Activated CD4-positive, alpha-beta memory T cell treated with anti-CD3 and anti-CD28 coated beads for 36 hours (primary cell): ENCODE results near the gene TMUB1. TPM values are rescaled to one million over a fixed set of nuclear protein-coding genes. Genes with fewer than 3 reads are reported as not detected.

Experiments
- CTCF ChIA-PET: fragments of 350-600 bp; sonication (Branson Sonifier 250); formaldehyde crosslinking; loops from one replicate; lab custom pipeline; 2021; ENCODE audit warnings: antibody characterized with exemption, inconsistent platforms; lab: Charles Lee
- POLR2A ChIA-PET: fragments of 350-600 bp; sonication (Branson Sonifier 250); formaldehyde crosslinking; loops from one replicate; lab custom pipeline; 2021; ENCODE audit warnings: antibody characterized with exemption; lab: Charles Lee
- DNase-seq: peaks from one replicate; pipeline ENCODE4 v3.0.0-alpha.2; 2020
- H3K27ac Mint-ChIP-seq: one replicate; pipeline ENCODE4 v1.8.0; 2021; ENCODE audit warnings: mixed read lengths
- H3K27me3 Mint-ChIP-seq: one replicate; pipeline ENCODE4 v1.8.0; 2021; ENCODE audit warnings: mixed read lengths
- H3K36me3 Mint-ChIP-seq: one replicate; pipeline ENCODE4 v1.8.0; 2021; ENCODE audit warnings: mixed read lengths
- H3K4me1 Mint-ChIP-seq: one replicate; pipeline ENCODE4 v1.8.0; 2021; ENCODE audit warnings: low read depth, mixed read lengths
- H3K4me3 Mint-ChIP-seq: one replicate; pipeline ENCODE4 v1.8.0; 2021; ENCODE audit warnings: mild to moderate bottlenecking, mixed read lengths
- H3K9me3 Mint-ChIP-seq: one replicate; pipeline ENCODE4 v1.8.0; 2021; ENCODE audit warnings: mixed read lengths
- intact Hi-C: fragments of 100-400 bp; cut with micrococcal nuclease; formaldehyde crosslinking; loops from one replicate; pipeline ENCODE4 v1.15.1; 2023
- total RNA-seq, 2 experiments: library from RNA; stranded (reverse); gene quantifications; one replicate each; pipeline ENCODE4 v1.2.3, GENCODE V29; 2021

Gene TMUB1
- total RNA-seq, 2 experiments from 2014 or later: 53.8 to 60.9 TPM

GRCh38 chr7:151110941-151111645 is 27.8 kb upstream of the TMUB1 start:
- H3K27ac Mint-ChIP-seq: no peak overlapping the region
- ChIA-PET POLR2A (no interaction called here), CTCF (interaction anchor here (0.5 to 7.7 kb wide), 32 partner anchors 9 to 222 kb away, joined by 3 to 44 read pairs (median 4); partner anchors contain the start of genes ABCB8, AGAP3, FASTK and TMUB1)
- peaks cover 5% of the 10 kb centered on the region for H3K27me3 Mint-ChIP-seq
- intact Hi-C loops: loop anchor here (1.0 to 5.0 kb wide), 4 partner anchors 20 to 214 kb away; partner anchors contain the start of gene ABCB8
- H3K4me3 Mint-ChIP-seq: no peak overlapping the region
- no peaks in the 10 kb centered on the region for H3K9me3 Mint-ChIP-seq
- peak; percentile 83 for DNase-seq
- peaks cover 4% of the 10 kb centered on the region for H3K4me1 Mint-ChIP-seq
- H3K36me3 Mint-ChIP-seq: no peaks in the 10 kb centered on the region

DNA sequence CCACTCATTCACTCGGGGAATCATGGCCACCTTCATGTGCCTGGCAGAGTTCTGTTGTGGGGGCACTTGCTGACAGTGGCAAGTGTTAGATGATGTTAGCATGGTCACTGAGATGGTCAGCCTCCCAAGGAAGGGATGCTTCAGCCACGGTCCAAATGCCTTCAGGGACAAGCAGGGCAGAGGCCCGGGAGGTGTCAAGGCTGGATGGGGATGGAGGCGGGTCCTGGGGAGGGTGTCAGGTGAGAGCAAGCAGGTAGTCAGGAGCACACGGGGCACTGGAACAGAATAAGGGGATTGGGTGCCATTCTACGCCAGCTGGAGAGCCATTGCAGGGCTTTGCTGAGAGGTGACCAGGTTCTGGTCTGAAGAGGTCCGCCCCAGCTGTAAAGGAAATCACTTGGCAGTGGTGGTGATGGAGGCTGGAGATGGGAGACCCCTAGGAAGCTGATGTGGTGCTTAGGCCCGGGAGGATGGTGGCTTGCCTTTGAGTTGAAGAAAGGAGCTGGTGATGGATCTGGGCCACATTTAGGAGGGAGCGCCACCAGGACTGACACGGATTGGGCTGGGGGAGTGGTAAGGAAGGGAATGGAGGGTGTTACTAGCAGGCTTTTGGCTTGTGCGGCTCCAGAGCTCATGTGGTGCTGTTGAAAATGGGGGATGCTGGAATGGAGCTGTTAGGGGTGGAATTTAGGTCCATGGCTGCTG is 27.1 kb upstream of the TMUB1 start:
- peaks cover 5% of the 10 kb centered on the region for H3K27me3 Mint-ChIP-seq
- ChIA-PET CTCF (interaction anchor here (0.5 to 7.7 kb wide), 28 partner anchors 9 to 505 kb away, joined by 3 to 44 read pairs (median 6); partner anchors contain the start of genes ABCB8, AGAP3, FASTK and TMUB1), POLR2A (no interaction called here)
- no peaks in the 10 kb centered on the region for H3K36me3 Mint-ChIP-seq
- intact Hi-C loops: loop anchor here (2.0 to 5.0 kb wide), 3 partner anchors 82 to 213 kb away; partner anchors contain the start of gene ABCB8
- H3K27ac Mint-ChIP-seq: no peak overlapping the region
- H3K9me3 Mint-ChIP-seq: no peaks in the 10 kb centered on the region
- no peaks in the 10 kb centered on the region for H3K4me1 Mint-ChIP-seq
- H3K4me3 Mint-ChIP-seq: no peak overlapping the region
- DNase-seq: no peak

GRCh38 chr7:151109094-151110048 is 26.1 kb upstream of the TMUB1 start:
- ChIA-PET POLR2A (no interaction called here), CTCF (interaction anchor here (0.8 to 7.7 kb wide), 14 partner anchors 14 to 211 kb away, joined by 3 to 44 read pairs (median 9); partner anchors contain the start of genes ABCB8, AGAP3, FASTK and TMUB1)
- Mint-ChIP-seq H3K36me3 (no peaks in the 10 kb centered on the region), H3K9me3 (no peaks in the 10 kb centered on the region), H3K4me3 (no peak overlapping the region), H3K27me3 (peaks cover 5% of the 10 kb centered on the region), H3K4me1 (no peaks in the 10 kb centered on the region), H3K27ac (no peak overlapping the region)
- intact Hi-C loops: loop anchor here (2.0 to 5.0 kb wide), 3 partner anchors 81 to 212 kb away; partner anchors contain the start of gene ABCB8
- no peak for DNase-seq

- no peak overlapping the region for H3K4me3 Mint-ChIP-seq
- H3K27me3 Mint-ChIP-seq: peaks cover 1% of the 10 kb centered on the region
- H3K9me3 Mint-ChIP-seq: no peaks in the 10 kb centered on the region
- no peaks in the 10 kb centered on the region for H3K4me1 Mint-ChIP-seq
- intact Hi-C loops: no loop called here
- no peaks in the 10 kb centered on the region for H3K36me3 Mint-ChIP-seq
- DNase-seq: no peak
- ChIA-PET CTCF (interaction anchor here (1.1 to 7.7 kb wide), 4 partner anchors 13 to 144 kb away, joined by 3 to 44 read pairs (median 5); no protein-coding TSS in a partner anchor), POLR2A (no interaction called here)
- no peak overlapping the region for H3K27ac Mint-ChIP-seq
Measured at GRCh38 chr7:151107882-151108281, 24.6 kb upstream of the TMUB1 start.

- H3K27ac Mint-ChIP-seq: no peak overlapping the region
- intact Hi-C loops: no loop called here
- no peak overlapping the region for H3K4me3 Mint-ChIP-seq
- CTCF ChIA-PET: interaction anchor here (0.8 to 1.0 kb wide), 2 partner anchors 44 to 47 kb away, joined by 3 to 4 read pairs; no protein-coding TSS in a partner anchor
- H3K36me3 Mint-ChIP-seq: no peaks in the 10 kb centered on the region
- no peaks in the 10 kb centered on the region for H3K27me3 Mint-ChIP-seq
- H3K4me1 Mint-ChIP-seq: no peaks in the 10 kb centered on the region
- DNase-seq: no peak
- no peaks in the 10 kb centered on the region for H3K9me3 Mint-ChIP-seq
- POLR2A ChIA-PET: no interaction called here
Measured at GRCh38 chr7:151104411-151105235, 21.3 kb upstream of the TMUB1 start.

DNA sequence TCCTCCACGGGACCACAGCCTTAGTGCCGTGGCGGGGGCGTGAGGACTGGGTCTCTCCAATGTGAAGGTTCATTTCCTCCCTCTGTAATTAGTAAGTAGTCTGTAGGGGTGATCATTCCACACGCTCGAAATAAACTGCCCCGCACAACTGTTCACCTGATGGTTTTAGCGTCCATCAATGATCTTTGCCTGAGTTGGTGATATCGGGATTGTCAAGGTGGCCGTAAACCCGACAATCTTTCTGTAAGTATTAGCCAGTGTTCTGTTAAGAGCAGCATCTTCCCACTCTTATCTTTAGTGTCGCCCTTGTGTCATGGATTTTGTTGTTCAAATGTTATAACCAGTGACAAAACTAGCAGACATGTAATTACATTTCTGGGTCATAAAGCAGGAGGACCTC is 20.7 kb upstream of the TMUB1 start:
- ChIA-PET POLR2A (no interaction called here), CTCF (no interaction called here)
- H3K36me3 Mint-ChIP-seq: no peaks in the 10 kb centered on the region
- H3K4me1 Mint-ChIP-seq: no peaks in the 10 kb centered on the region
- no peak overlapping the region for H3K4me3 Mint-ChIP-seq
- DNase-seq: no peak
- intact Hi-C loops: no loop called here
- no peaks in the 10 kb centered on the region for H3K27me3 Mint-ChIP-seq
- H3K9me3 Mint-ChIP-seq: no peaks in the 10 kb centered on the region
- H3K27ac Mint-ChIP-seq: no peak overlapping the region

GRCh38 chr7:151102991-151103390 is 19.7 kb upstream of the TMUB1 start:
- DNase-seq: no peak
- Mint-ChIP-seq H3K27ac (no peak overlapping the region), H3K36me3 (no peaks in the 10 kb centered on the region), H3K9me3 (no peaks in the 10 kb centered on the region), H3K4me1 (no peaks in the 10 kb centered on the region), H3K4me3 (no peak overlapping the region), H3K27me3 (no peaks in the 10 kb centered on the region)
- POLR2A ChIA-PET: no interaction called here
- intact Hi-C loops: no loop called here
- CTCF ChIA-PET: no interaction called here

- intact Hi-C loops: no loop called here
- H3K36me3 Mint-ChIP-seq: no peaks in the 10 kb centered on the region
- no peak overlapping the region for H3K4me3 Mint-ChIP-seq
- no peaks in the 10 kb centered on the region for H3K4me1 Mint-ChIP-seq
- ChIA-PET CTCF (interaction anchor here (0.8 to 1.3 kb wide), 2 partner anchors 9 to 22 kb away, joined by 3 to 4 read pairs; no protein-coding TSS in a partner anchor), POLR2A (no interaction called here)
- no peaks in the 10 kb centered on the region for H3K27me3 Mint-ChIP-seq
- no peak overlapping the region for H3K27ac Mint-ChIP-seq
- no peaks in the 10 kb centered on the region for H3K9me3 Mint-ChIP-seq
- DNase-seq: no peak
Measured at GRCh38 chr7:151101621-151102396, 18.5 kb upstream of the TMUB1 start.

DNA sequence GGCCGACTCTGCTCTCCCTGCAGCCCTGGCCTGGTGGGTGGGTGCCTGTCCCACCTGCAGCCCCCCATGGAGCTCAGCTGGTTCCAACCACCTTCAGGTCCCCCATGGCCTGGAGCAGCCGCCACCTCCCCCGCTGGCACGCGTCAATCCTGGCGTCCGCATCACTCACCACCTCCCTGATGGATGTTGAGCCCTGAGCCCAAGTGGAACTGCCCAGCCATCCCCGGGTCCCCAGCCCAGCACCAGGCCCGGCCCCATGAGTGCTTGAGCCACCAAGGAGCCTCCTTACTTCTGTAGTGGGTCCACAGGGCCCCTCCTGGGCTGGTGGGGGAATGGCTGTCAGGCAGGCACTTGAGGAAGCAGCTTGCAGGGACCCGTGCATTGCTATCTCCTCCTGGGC is 17.6 kb upstream of the TMUB1 start:
- Mint-ChIP-seq H3K36me3 (no peaks in the 10 kb centered on the region), H3K4me1 (peaks cover 3% of the 10 kb centered on the region), H3K27me3 (no peaks in the 10 kb centered on the region), H3K9me3 (no peaks in the 10 kb centered on the region), H3K27ac (no peak overlapping the region), H3K4me3 (no peak overlapping the region)
- intact Hi-C loops: no loop called here
- CTCF ChIA-PET: interaction anchor here (1.3 kb wide), 1 partner anchor 10 kb away, joined by 4 read pairs; no protein-coding TSS in a partner anchor
- POLR2A ChIA-PET: no interaction called here
- DNase-seq: no peak

GRCh38 chr7:151099486-151100211 is 16.4 kb upstream of the TMUB1 start:
- ChIA-PET CTCF (interaction anchor here (0.7 kb wide), 1 partner anchor 11 kb away, joined by 3 read pairs; no protein-coding TSS in a partner anchor), POLR2A (no interaction called here)
- Mint-ChIP-seq H3K27ac (no peak overlapping the region), H3K9me3 (no peaks in the 10 kb centered on the region), H3K4me1 (peaks cover 5% of the 10 kb centered on the region), H3K36me3 (no peaks in the 10 kb centered on the region), H3K4me3 (no peak overlapping the region), H3K27me3 (no peaks in the 10 kb centered on the region)
- DNase-seq: no peak
- intact Hi-C loops: no loop called here
